SJCRH30 (cell line): ENCODE data around the gene CCDC138. TPM values are rescaled to one million over a fixed set of nuclear protein-coding genes. Genes with fewer than 3 reads are reported as not detected.

Source experiments
- DNase-seq, 2 experiments: peaks; one replicate each; pipeline ENCODE4 v3.0.0-alpha.2; 2015 to 2020
- H3K27ac ChIP-seq: fragments of 250-450 bp; sonication (Bioruptor Pico); 2 replicates; pipeline ENCODE4 v1.5.1; 2020; ENCODE audit warnings: mild to moderate bottlenecking, moderate library complexity
- H3K27me3 ChIP-seq: fragments of 250-450 bp; sonication (Bioruptor Pico); 2 replicates; pipeline ENCODE4 v1.5.1; 2020; ENCODE audit warnings: mild to moderate bottlenecking, moderate library complexity
- H3K36me3 ChIP-seq: fragments of 250-450 bp; sonication (Bioruptor Pico); 2 replicates; pipeline ENCODE4 v1.5.1; 2020; ENCODE audit warnings: mild to moderate bottlenecking, moderate library complexity
- H3K4me1 ChIP-seq: fragments of 250-450 bp; sonication (Bioruptor Pico); 2 replicates; pipeline ENCODE4 v1.5.1; 2020; ENCODE audit warnings: mild to moderate bottlenecking, moderate library complexity
- H3K4me3 ChIP-seq: fragments of 250-450 bp; sonication (Bioruptor Pico); 2 replicates; pipeline ENCODE4 v1.5.1; 2020; ENCODE audit warnings: mild to moderate bottlenecking, moderate library complexity
- H3K9me3 ChIP-seq: fragments of 250-450 bp; sonication (Bioruptor Pico); replicated peaks from 2 replicates; pipeline ENCODE4 v1.5.1; 2020; ENCODE audit warnings: mild to moderate bottlenecking, moderate library complexity
- total RNA-seq: library from RNA; depleted of rRNA; stranded (reverse); fragments of >200 nt; shearing (Covaris generic); gene quantifications from 2 replicates; pipeline ENCODE4 v1.2.3, GENCODE V29; 2014; rRNA removed

CCDC138 gene
- total RNA-seq, 1 experiment from 2014 or later = 47.2 TPM

- no peaks in the 10 kb centered on the region; the same call in 1 of the 2 replicates for H3K27me3 ChIP-seq
- no peak overlapping the region for H3K4me3 ChIP-seq
- DNase-seq = no peak
- no peaks in the 10 kb centered on the region for H3K36me3 ChIP-seq
- no peaks in the 10 kb centered on the region for H3K9me3 ChIP-seq
- no peaks in the 10 kb centered on the region for H3K4me1 ChIP-seq
- no peak overlapping the region for H3K27ac ChIP-seq
Measured at GRCh38 chr2:108923736-108924579, 137.4 kb downstream of the CCDC138 start.

GRCh38 chr2:108924580-108925251, 138.1 kb downstream of the CCDC138 start:
- H3K4me1 ChIP-seq = no peaks in the 10 kb centered on the region
- no peak overlapping the region for H3K4me3 ChIP-seq
- no peaks in the 10 kb centered on the region for H3K36me3 ChIP-seq
- no peak for DNase-seq
- no peaks in the 10 kb centered on the region for H3K9me3 ChIP-seq
- H3K27ac ChIP-seq = no peak overlapping the region
- H3K27me3 ChIP-seq = no peaks in the 10 kb centered on the region; the same call in 1 of the 2 replicates

- Histone ChIP-seq H3K36me3 (no peaks in the 10 kb centered on the region), H3K27ac (no peak overlapping the region), H3K4me1 (no peaks in the 10 kb centered on the region), H3K4me3 (no peak overlapping the region), H3K27me3 (no peaks in the 10 kb centered on the region; the same call in 1 of the 2 replicates), H3K9me3 (no peaks in the 10 kb centered on the region)
- DNase-seq = no peak
Measured at GRCh38 chr2:108925286-108925685, 138.7 kb downstream of the CCDC138 start.

GRCh38 chr2:108925735-108926134, 139.2 kb downstream of the CCDC138 start:
- Histone ChIP-seq H3K36me3 (no peaks in the 10 kb centered on the region), H3K4me3 (no peak overlapping the region), H3K4me1 (no peaks in the 10 kb centered on the region), H3K27ac (no peak overlapping the region), H3K27me3 (no peaks in the 10 kb centered on the region; the same call in 1 of the 2 replicates), H3K9me3 (no peaks in the 10 kb centered on the region)
- DNase-seq = no peak

Other genes starting within 250 kb of the CCDC138 start
- gene RANBP2, start 67.3 kb upstream of the CCDC138 start, total RNA-seq = 107 and 120 TPM in 2 replicates
- gene EDAR, start 202.4 kb downstream of the CCDC138 start, total RNA-seq = 0.08 TPM in 1 of 2 replicates, not detected in the other